WTC11 (cell line): ENCODE data around the gene CLASP1. TPM values are rescaled to one million over a fixed set of nuclear protein-coding genes. Genes with fewer than 3 reads are reported as not detected.
"Not testable (repeated sequence)": the region's sequence is repeated elsewhere in the genome, so short reads cannot be mapped to it uniquely, and the experiment has no call there.

Source experiments
- ATAC-seq: fragments of 200-7000 bp; cut with Tn5 transposase; 2 replicates; pipeline ENCODE4 v1.10.0; 2021; ENCODE audit warnings: mild to moderate bottlenecking, moderate library complexity
- CTCF ChIA-PET: fragments of 300-600 bp; sonication (Branson Sonifier 250); formaldehyde crosslinking; loops from one replicate; lab custom pipeline; 2021; ENCODE audit warnings: antibody characterized with exemption; lab: Charles Lee
- POLR2A ChIA-PET: fragments of 350-600 bp; sonication (Branson Sonifier 250); formaldehyde crosslinking; loops from one replicate; lab custom pipeline; 2021; ENCODE audit warnings: antibody characterized with exemption; lab: Charles Lee
- DNase-seq: peaks from one replicate; pipeline ENCODE4 v3.0.0; 2021; ENCODE audit warnings: low spot score
- H3K27ac Mint-ChIP-seq: 2 replicates; pipeline ENCODE4 v1.8.0; 2021; ENCODE audit warnings: mixed read lengths
- H3K27me3 Mint-ChIP-seq: 2 replicates; pipeline ENCODE4 v1.8.0; 2021; ENCODE audit warnings: low read depth, mild to moderate bottlenecking, moderate library complexity, mixed read lengths
- H3K36me3 Mint-ChIP-seq: 2 replicates; pipeline ENCODE4 v1.8.0; 2021; ENCODE audit warnings: mixed read lengths
- H3K4me1 Mint-ChIP-seq: 2 replicates; pipeline ENCODE4 v1.8.0; 2022; ENCODE audit warnings: mixed read lengths
- H3K4me3 Mint-ChIP-seq: 2 replicates; pipeline ENCODE4 v1.8.0; 2021; ENCODE audit warnings: mild to moderate bottlenecking, moderate library complexity, mixed read lengths
- H3K9me3 Mint-ChIP-seq: 2 replicates; pipeline ENCODE4 v1.8.0; 2021; ENCODE audit warnings: mixed read lengths
- ARID4B ChIP-seq: sonication (generic); formaldehyde crosslinking; IDR thresholded peaks from 2 replicates; pipeline ENCODE4 v1.8.0; 2023; ENCODE audit warnings: missing genetic modification reagents, mild to moderate bottlenecking, borderline replicate concordance
- CBFB ChIP-seq: sonication (generic); formaldehyde crosslinking; IDR thresholded peaks from 2 replicates; pipeline ENCODE4 v1.8.1; 2022; ENCODE audit warnings: mild to moderate bottlenecking, low read depth, missing genetic modification reagents
- ESRRA ChIP-seq: sonication (generic); formaldehyde crosslinking; IDR thresholded peaks from 2 replicates; pipeline ENCODE4 v1.8.1; 2022; ENCODE audit warnings: mild to moderate bottlenecking, missing genetic modification reagents, borderline replicate concordance
- HMGA2 ChIP-seq: fragments of 250-450 bp; sonication (Bioruptor Pico); IDR thresholded peaks from 2 replicates; pipeline ENCODE4 v1.4.0; 2021; ENCODE audit warnings: mild to moderate bottlenecking, moderate library complexity
- IRF1 ChIP-seq: sonication (generic); formaldehyde crosslinking; IDR thresholded peaks from 2 replicates; pipeline ENCODE4 v1.8.0; 2023; ENCODE audit warnings: missing genetic modification reagents
- MLX ChIP-seq: sonication (generic); formaldehyde crosslinking; IDR thresholded peaks from 2 replicates; pipeline ENCODE4 v1.8.1; 2023; ENCODE audit warnings: mild to moderate bottlenecking, missing genetic modification reagents, moderate library complexity
- MYBL2 ChIP-seq: sonication (generic); formaldehyde crosslinking; IDR thresholded peaks from 2 replicates; pipeline ENCODE4 v1.8.1; 2023; ENCODE audit warnings: mild to moderate bottlenecking, moderate library complexity, missing genetic modification reagents
- PREB ChIP-seq: sonication (generic); formaldehyde crosslinking; IDR thresholded peaks from 2 replicates; pipeline ENCODE4 v1.8.1; 2022; ENCODE audit warnings: mild to moderate bottlenecking, missing genetic modification reagents, moderate library complexity, borderline replicate concordance
- SP1 ChIP-seq: sonication (generic); formaldehyde crosslinking; conservative IDR thresholded peaks from 2 replicates; pipeline ENCODE4 v1.8.1; 2022; ENCODE audit warnings: missing genetic modification reagents
- TEAD1 ChIP-seq: sonication (generic); formaldehyde crosslinking; IDR thresholded peaks from 2 replicates; pipeline ENCODE4 v1.8.0; 2022; ENCODE audit warnings: mild to moderate bottlenecking, missing genetic modification reagents
- TEAD4 ChIP-seq: sonication (generic); formaldehyde crosslinking; IDR thresholded peaks from 2 replicates; pipeline ENCODE4 v1.8.0; 2022; ENCODE audit warnings: mild to moderate bottlenecking, missing genetic modification reagents
- TP53 ChIP-seq: sonication (generic); formaldehyde crosslinking; IDR thresholded peaks from 2 replicates; pipeline ENCODE4 v1.8.1; 2023; ENCODE audit warnings: mild to moderate bottlenecking, missing genetic modification reagents
- ZBTB43 ChIP-seq: sonication (generic); formaldehyde crosslinking; IDR thresholded peaks from 2 replicates; pipeline ENCODE4 v1.8.1; 2023; ENCODE audit warnings: mild to moderate bottlenecking, missing genetic modification reagents
- ZNF232 ChIP-seq: sonication (generic); formaldehyde crosslinking; IDR thresholded peaks from 2 replicates; pipeline ENCODE4 v1.8.0; 2022; ENCODE audit warnings: mild to moderate bottlenecking, missing genetic modification reagents
- ZNF532 ChIP-seq: fragments of 250-450 bp; sonication (Bioruptor Pico); IDR thresholded peaks from 2 replicates; pipeline ENCODE4 v1.9.0; 2021; ENCODE audit warnings: mild to moderate bottlenecking, borderline replicate concordance
- total RNA-seq: library from RNA; stranded (reverse); gene quantifications from 3 replicates; pipeline ENCODE4 v1.2.3, GENCODE V29; 2021

Gene CLASP1
- total RNA-seq, 1 experiment from 2014 or later: 50.0 TPM

GRCh38 chr2:121694398-121695170 lies 45.3 kb upstream of the CLASP1 start (continued):
- TF ChIP-seq ZBTB43 (CRISPR knock-in tag): no peak
- TF ChIP-seq ARID4B: no peak
- TF ChIP-seq ZNF532 (CRISPR knock-in tag): no peak
- TF ChIP-seq ESRRA (CRISPR knock-in tag): no peak
- TF ChIP-seq, all 79 proteins: peak for 0

- H3K9me3 Mint-ChIP-seq, DNase-seq, H3K27me3 Mint-ChIP-seq, H3K36me3 Mint-ChIP-seq, H3K4me3 Mint-ChIP-seq, H3K27ac Mint-ChIP-seq, ATAC-seq: not testable (repeated sequence)
- ChIA-PET POLR2A (interaction anchor here (1.3 kb wide), 1 partner anchor 160 kb away, joined by 3 read pairs; the partner anchor contains the start of gene RNU4ATAC), CTCF (interaction anchor here (0.6 kb wide), 1 partner anchor 11 kb away, joined by 3 read pairs; no protein-coding TSS in a partner anchor)
- H3K4me1 Mint-ChIP-seq: peaks cover 40% of the 10 kb centered on the region
These were observed 41.3 kb upstream of the CLASP1 start for GRCh38 chr2:121690572-121690971.

- H3K9me3 Mint-ChIP-seq: peaks cover 9% of the 10 kb centered on the region
- ATAC-seq: peak; percentile 21
- DNase-seq: no peak
- H3K4me3 Mint-ChIP-seq: no peak overlapping the region
- H3K4me1 Mint-ChIP-seq: peaks cover 42% of the 10 kb centered on the region
- POLR2A ChIA-PET: interaction anchor here (0.5 to 1.3 kb wide), 2 partner anchors 11 to 159 kb away, joined by 3 to 5 read pairs; partner anchors contain the start of gene RNU4ATAC
- CTCF ChIA-PET: interaction anchor here (0.6 kb wide), 1 partner anchor 11 kb away, joined by 3 read pairs; no protein-coding TSS in a partner anchor
- peaks cover 4% of the 10 kb centered on the region for H3K27me3 Mint-ChIP-seq
- peak overlapping the region; percentile 77; the same call in 1 of the 2 replicates for H3K27ac Mint-ChIP-seq
- 0 out of 2 replicates have a peak, but pooled peaks cover 3% of the 10 kb centered on the region for H3K36me3 Mint-ChIP-seq
- TF ChIP-seq ZNF232 (CRISPR knock-in tag) (no peak), TEAD4 (no peak), ESRRA (CRISPR knock-in tag) (no peak), SP1 (CRISPR knock-in tag) (no peak), MYBL2 (CRISPR knock-in tag) (no peak), CBFB (CRISPR knock-in tag) (no peak), PREB (CRISPR knock-in tag) (no peak), TP53 (no peak), HMGA2 (CRISPR knock-in tag) (no peak), TEAD1 (no peak), MLX (CRISPR knock-in tag) (no peak), IRF1 (CRISPR knock-in tag) (no peak)
These were observed 40.8 kb upstream of the CLASP1 start for GRCh38 chr2:121690095-121690494.
